Right atrium auricular region (tissue), 2 donors: ENCODE results near the gene PDE4C. TPM values are rescaled to one million over a fixed set of nuclear protein-coding genes. Genes with fewer than 3 reads are reported as not detected.

Experiments
- DNase-seq: peaks from one replicate; pipeline ENCODE4 v3.0.0-alpha.2; 2019; ENCODE audit warnings: low spot score
- H3K27ac ChIP-seq, 2 donors: fragments of 200-600 bp; sonication (generic); 1 replicate in 1 of 2; 2 replicates in 1 of 2; pipeline ENCODE4 v1.5.1; 2016 to 2019
- H3K27me3 ChIP-seq, 2 donors: fragments of 200-600 bp; sonication (generic); one replicate each; pipeline versions ENCODE4 v1.5.1 to v1.6.0; 2017 to 2019
- H3K36me3 ChIP-seq: fragments of 200-600 bp; sonication (generic); one replicate; pipeline ENCODE4 v1.5.1; 2016
- H3K4me1 ChIP-seq, 2 donors: fragments of 200-600 bp; sonication (generic); one replicate each; pipeline versions ENCODE4 v1.5.1 to v1.6.0; 2017 to 2019
- H3K4me3 ChIP-seq, 2 donors: fragments of 200-600 bp; sonication (generic); 1 replicate in 1 of 2; 2 replicates in 1 of 2; pipeline ENCODE4 v1.5.1; 2017 to 2019; ENCODE audit warnings: mild to moderate bottlenecking in 1 of 2, moderate library complexity in 1 of 2
- H3K9me3 ChIP-seq, 2 donors: fragments of 200-600 bp; sonication (generic); one replicate each; pipeline ENCODE4 v1.5.1; 2019
- CTCF ChIP-seq, 2 donors: fragments of 200-600 bp; sonication (generic); IDR thresholded peaks; one replicate each; pipeline ENCODE4 v1.5.1; 2019; ENCODE audit warnings: antibody characterized with exemption in 2 of 2
- total RNA-seq, 2 donors: library from RNA; depleted of rRNA; stranded (reverse); fragments of >200 nt; gene quantifications; one replicate each; pipeline ENCODE4 v1.1.0, GENCODE V29; 2016

The PDE4C gene
- total RNA-seq, 2 donors from 2014 or later: 1.4 TPM; not detected in 1

GRCh38 chr19:18223860-18224524 lies 2.2 kb downstream of the PDE4C start:
- peaks cover 0 to 42% of the 10 kb centered on the region in 2 donors for H3K4me1 ChIP-seq
- no peaks in the 10 kb centered on the region for H3K9me3 ChIP-seq
- H3K4me3 ChIP-seq: peak overlapping the region; percentile 28 to 51
- H3K27me3 ChIP-seq: peaks cover 0 to 12% of the 10 kb centered on the region in 2 donors
- DNase-seq: no peak
- no peak for TF ChIP-seq CTCF (IDR thresholded peaks at IDR 0.05)
- H3K36me3 ChIP-seq: no peaks in the 10 kb centered on the region
- peak overlapping the region; percentile 53 to 54 for H3K27ac ChIP-seq

GRCh38 chr19:18221815-18222725 lies 4.2 kb downstream of the PDE4C start:
- no peaks in the 10 kb centered on the region for H3K9me3 ChIP-seq
- no peaks in the 10 kb centered on the region for H3K36me3 ChIP-seq
- no peak for TF ChIP-seq CTCF (IDR thresholded peaks at IDR 0.05)
- peaks cover 0 to 12% of the 10 kb centered on the region in 2 donors for H3K27me3 ChIP-seq
- peaks cover 0 to 29% of the 10 kb centered on the region in 2 donors for H3K4me1 ChIP-seq
- DNase-seq: no peak
- no peak overlapping the region for H3K27ac ChIP-seq
- H3K4me3 ChIP-seq: no peak overlapping the region

- no peak for DNase-seq
- Histone ChIP-seq H3K4me3 (no peak overlapping the region), H3K9me3 (no peaks in the 10 kb centered on the region), H3K27ac (no peak overlapping the region), H3K4me1 (peaks cover 0 to 19% of the 10 kb centered on the region in 2 donors), H3K36me3 (no peaks in the 10 kb centered on the region), H3K27me3 (peaks cover 0 to 7% of the 10 kb centered on the region in 2 donors)
- no peak for TF ChIP-seq CTCF (IDR thresholded peaks at IDR 0.05)
Observed at GRCh38 chr19:18220632-18221275, 5.5 kb downstream of the PDE4C start.

- Histone ChIP-seq H3K4me3 (no peak overlapping the region), H3K27me3 (peaks cover 0 to under 1% of the 10 kb centered on the region in 2 donors), H3K4me1 (peaks cover 0 to 12% of the 10 kb centered on the region in 2 donors), H3K9me3 (no peaks in the 10 kb centered on the region), H3K27ac (no peak overlapping the region), H3K36me3 (no peaks in the 10 kb centered on the region)
- DNase-seq: no peak
- no peak for TF ChIP-seq CTCF (IDR thresholded peaks at IDR 0.05)
Observed at GRCh38 chr19:18219911-18220631, 6.2 kb downstream of the PDE4C start.

GRCh38 chr19:18218600-18218999 lies 7.6 kb downstream of the PDE4C start:
- DNase-seq: no peak
- no peak for TF ChIP-seq CTCF (IDR thresholded peaks at IDR 0.05)
- no peak overlapping the region for H3K27ac ChIP-seq
- no peaks in the 10 kb centered on the region for H3K9me3 ChIP-seq
- no peaks in the 10 kb centered on the region for H3K4me1 ChIP-seq
- H3K4me3 ChIP-seq: no peak overlapping the region
- H3K36me3 ChIP-seq: no peaks in the 10 kb centered on the region
- no peaks in the 10 kb centered on the region for H3K27me3 ChIP-seq
